Right hindlimb (tissue), 1 donor: ENCODE measurements around the gene F13B.
"Not testable (repeated sequence)": the region's sequence is repeated elsewhere in the genome, so short reads cannot be mapped to it uniquely, and the experiment has no call there.

Experiments used
- DNase-seq: peaks from one replicate; pipeline ENCODE4 v3.0.0-alpha.2; 2018

The F13B gene

GRCh38 chr1:197066719-197067456, at the start of gene F13B:
TSS of gene F13B (minus strand) at chr1:197067260. CDS start at chr1:197067223, 37 bp downstream.
- no peak for DNase-seq

GRCh38 chr1:197116156-197116555, 49.1 kb upstream of the F13B start:
- DNase-seq = no peak

- DNase-seq = no peak
These were observed 39.8 kb upstream of the F13B start for GRCh38 chr1:197106869-197107268.

GRCh38 chr1:197103300-197103699, 36.2 kb upstream of the F13B start:
- DNase-seq = no peak

- no peak for DNase-seq
These were observed 34.9 kb upstream of the F13B start for GRCh38 chr1:197101978-197102377.

GRCh38 chr1:197100677-197101076, 33.6 kb upstream of the F13B start:
- DNase-seq = no peak

- no peak for DNase-seq
These were observed 32.4 kb upstream of the F13B start for GRCh38 chr1:197099444-197099843.

- DNase-seq = not testable (repeated sequence)
These were observed 29.9 kb upstream of the F13B start for GRCh38 chr1:197096971-197097370.

GRCh38 chr1:197096137-197096536, 29.1 kb upstream of the F13B start:
- no peak for DNase-seq

- DNase-seq = no peak
These were observed 26.3 kb upstream of the F13B start for GRCh38 chr1:197093226-197093885.

GRCh38 chr1:197092491-197093023, 25.5 kb upstream of the F13B start:
- DNase-seq = no peak

GRCh38 chr1:197083474-197083873, 16.4 kb upstream of the F13B start:
- DNase-seq = no peak

- DNase-seq = no peak
These were observed 14.2 kb upstream of the F13B start for GRCh38 chr1:197081117-197081753.

- DNase-seq = no peak
These were observed 13.3 kb upstream of the F13B start for GRCh38 chr1:197080323-197080722.

- no peak for DNase-seq
These were observed 9.5 kb upstream of the F13B start for GRCh38 chr1:197076585-197076984.

GRCh38 chr1:197073978-197074377, 6.9 kb upstream of the F13B start:
- no peak for DNase-seq

- no peak for DNase-seq
These were observed 378 bp upstream of the F13B start for GRCh38 chr1:197067457-197067818.

- DNase-seq = no peak
These were observed 783 bp downstream of the F13B start for GRCh38 chr1:197066277-197066676.

GRCh38 chr1:197065559-197065958, 1.5 kb downstream of the F13B start:
- DNase-seq = no peak

GRCh38 chr1:197063212-197063611, 3.8 kb downstream of the F13B start:
- no peak for DNase-seq

- no peak for DNase-seq
These were observed 4.4 kb downstream of the F13B start for GRCh38 chr1:197062692-197063091.

- no peak for DNase-seq
These were observed 18.0 kb downstream of the F13B start for GRCh38 chr1:197049100-197049499.

- DNase-seq = no peak
These were observed 24.3 kb downstream of the F13B start for GRCh38 chr1:197042676-197043341.
